Esophagus squamous epithelium (tissue), 4 donors: Measurements from ENCODE around the gene ZNG1C. TPM values are rescaled to one million over a fixed set of nuclear protein-coding genes. Genes with fewer than 3 reads are reported as not detected.

Experiments used
- total RNA-seq, 4 donors: library from RNA; depleted of rRNA; stranded (reverse); fragments of >200 nt; gene quantifications; one replicate each; pipeline ENCODE4 v1.1.0, GENCODE V29; 2016

Gene ZNG1C
- total RNA-seq, 4 donors from 2014 or later = 10.5 to 41.2 (median 22.6) TPM

Other genes with a start within 250 kb of the ZNG1C start
- under 1 TPM in 1 of 4 donors, not detected in 3; 0.31 TPM for gene FOXD4L3, start 60.9 kb downstream of the ZNG1C start, total RNA-seq
- 100 to 1,000 TPM in 1 of 4 donors, 10 to 100 TPM in 1, 1 to 10 TPM in 2; 4.5 to 112 (median 20.8) TPM for gene PGM5, start 114.6 kb downstream of the ZNG1C start, total RNA-seq